Esophagus muscularis mucosa (tissue), 4 donors: ENCODE data around the gene GJA1. TPM values are rescaled to one million over a fixed set of nuclear protein-coding genes. Genes with fewer than 3 reads are reported as not detected.

Experiments
- DNase-seq: peaks from one replicate; pipeline ENCODE4 v3.0.0-alpha.2; 2017; ENCODE audit errors: extremely low spot score
- H3K27ac ChIP-seq, 4 donors: fragments of 200-600 bp; sonication (generic); replicated peaks in 1 of 4; 1 replicate in 3 of 4; 2 replicates in 1 of 4; pipeline ENCODE4 v1.5.1; 2016 to 2019; ENCODE audit warnings: mild to moderate bottlenecking in 1 of 4
- H3K27me3 ChIP-seq, 4 donors: fragments of 200-600 bp; sonication (generic); one replicate each; pipeline versions ENCODE4 v1.5.1 to v1.6.0; 2016 to 2019
- H3K36me3 ChIP-seq, 4 donors: fragments of 200-600 bp; sonication (generic); one replicate each; pipeline ENCODE4 v1.5.1; 2016 to 2019
- H3K4me1 ChIP-seq, 4 donors: fragments of 200-600 bp; sonication (generic); one replicate each; pipeline ENCODE4 v1.5.1; 2016 to 2019
- H3K4me3 ChIP-seq, 4 donors: fragments of 200-600 bp; sonication (generic); 1 replicate in 2 of 4; 2 replicates in 2 of 4; pipeline ENCODE4 v1.5.1; 2016 to 2019; ENCODE audit warnings: mild to moderate bottlenecking in 4 of 4, moderate library complexity in 1 of 4
- H3K9me3 ChIP-seq, 4 donors: fragments of 200-600 bp; sonication (generic); 1 replicate in 3 of 4; 2 replicates in 1 of 4; pipeline ENCODE4 v1.5.1; 2016 to 2019
- EP300 ChIP-seq: sonication (generic); formaldehyde crosslinking; IDR thresholded peaks from one replicate; pipeline ENCODE4 v1.6.1; 2017; ENCODE audit warnings: antibody characterized with exemption
- POLR2A ChIP-seq: fragments of 450-650 bp; IDR thresholded peaks from one replicate; pipeline ENCODE4 v1.6.1; 2017; ENCODE audit warnings: antibody characterized with exemption, moderate library complexity, mild to moderate bottlenecking, low read depth
- POLR2AphosphoS5 ChIP-seq, 2 donors: sonication (generic); formaldehyde crosslinking; IDR thresholded peaks; one replicate each; pipeline ENCODE4 v1.6.1; 2017; ENCODE audit warnings: antibody characterized with exemption in 2 of 2
- WGBS: methylation state at CpG from one replicate; pipeline ENCODE4 v1.1.5; 2018; 5-methylcytosine and 5-hydroxymethylcytosine counted together
- intact Hi-C: fragments of 100-400 bp; cut with DNase I; formaldehyde crosslinking; loops from one replicate; pipeline ENCODE4 v1.15.1; 2023
- total RNA-seq, 4 donors: library from RNA; depleted of rRNA; stranded (reverse); fragments of >200 nt; gene quantifications; one replicate each; pipeline versions ENCODE4 v1.1.0 to v1.2.1, GENCODE V29; 2016
- TF ChIP-seq, protein P1 (sequence below), 3 experiments: fragments of 200-600 bp in 2 of 3; fragments of 450-650 bp in 1 of 3; sonication (generic) in 2 of 3; IDR thresholded peaks; one replicate each; pipeline ENCODE4 v1.5.1; 2017 to 2019; ENCODE audit warnings: antibody characterized with exemption in 3 of 3, mild to moderate bottlenecking in 2 of 3, moderate library complexity in 1 of 3

Gene GJA1
- total RNA-seq, 4 donors from 2014 or later: 240 to 502 (median 375) TPM

DNA sequence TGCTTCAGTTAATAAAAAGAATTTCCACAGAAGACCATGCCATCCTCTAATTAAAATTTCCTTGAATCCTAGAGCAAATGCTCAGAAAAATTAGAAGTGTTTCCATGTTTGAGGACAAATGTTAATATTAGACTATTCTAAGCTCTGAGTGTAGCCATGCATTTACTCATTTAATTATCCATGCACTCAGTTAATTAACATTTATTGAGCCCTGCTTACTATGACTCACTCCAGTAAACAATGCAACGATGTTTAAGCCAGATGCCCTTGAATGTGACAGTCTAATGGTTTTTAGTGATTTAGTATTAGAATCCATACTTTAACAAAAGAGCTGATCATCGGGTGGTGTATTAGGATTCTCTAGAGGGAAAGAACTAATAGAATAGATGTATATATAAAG lies 37.3 kb upstream of the GJA1 start:
- no peak for TF ChIP-seq POLR2A
- TF ChIP-seq, protein P1, sequence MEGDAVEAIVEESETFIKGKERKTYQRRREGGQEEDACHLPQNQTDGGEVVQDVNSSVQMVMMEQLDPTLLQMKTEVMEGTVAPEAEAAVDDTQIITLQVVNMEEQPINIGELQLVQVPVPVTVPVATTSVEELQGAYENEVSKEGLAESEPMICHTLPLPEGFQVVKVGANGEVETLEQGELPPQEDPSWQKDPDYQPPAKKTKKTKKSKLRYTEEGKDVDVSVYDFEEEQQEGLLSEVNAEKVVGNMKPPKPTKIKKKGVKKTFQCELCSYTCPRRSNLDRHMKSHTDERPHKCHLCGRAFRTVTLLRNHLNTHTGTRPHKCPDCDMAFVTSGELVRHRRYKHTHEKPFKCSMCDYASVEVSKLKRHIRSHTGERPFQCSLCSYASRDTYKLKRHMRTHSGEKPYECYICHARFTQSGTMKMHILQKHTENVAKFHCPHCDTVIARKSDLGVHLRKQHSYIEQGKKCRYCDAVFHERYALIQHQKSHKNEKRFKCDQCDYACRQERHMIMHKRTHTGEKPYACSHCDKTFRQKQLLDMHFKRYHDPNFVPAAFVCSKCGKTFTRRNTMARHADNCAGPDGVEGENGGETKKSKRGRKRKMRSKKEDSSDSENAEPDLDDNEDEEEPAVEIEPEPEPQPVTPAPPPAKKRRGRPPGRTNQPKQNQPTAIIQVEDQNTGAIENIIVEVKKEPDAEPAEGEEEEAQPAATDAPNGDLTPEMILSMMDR (IDR thresholded peaks at IDR 0.05): no peak
- no peak for TF ChIP-seq POLR2AphosphoS5 (IDR thresholded peaks at IDR 0.05)
- no peak for TF ChIP-seq EP300
- no peak overlapping the region for H3K27ac ChIP-seq
- intact Hi-C loops: no loop called here
- no peaks in the 10 kb centered on the region for H3K4me1 ChIP-seq
- H3K4me3 ChIP-seq: no peak overlapping the region
- no peak for DNase-seq
- H3K27me3 ChIP-seq: no peaks in the 10 kb centered on the region
- WGBS: 83% methylated on average over 2 of the region's 2 CpGs
- no peaks in the 10 kb centered on the region for H3K9me3 ChIP-seq
- H3K36me3 ChIP-seq: no peaks in the 10 kb centered on the region

DNA sequence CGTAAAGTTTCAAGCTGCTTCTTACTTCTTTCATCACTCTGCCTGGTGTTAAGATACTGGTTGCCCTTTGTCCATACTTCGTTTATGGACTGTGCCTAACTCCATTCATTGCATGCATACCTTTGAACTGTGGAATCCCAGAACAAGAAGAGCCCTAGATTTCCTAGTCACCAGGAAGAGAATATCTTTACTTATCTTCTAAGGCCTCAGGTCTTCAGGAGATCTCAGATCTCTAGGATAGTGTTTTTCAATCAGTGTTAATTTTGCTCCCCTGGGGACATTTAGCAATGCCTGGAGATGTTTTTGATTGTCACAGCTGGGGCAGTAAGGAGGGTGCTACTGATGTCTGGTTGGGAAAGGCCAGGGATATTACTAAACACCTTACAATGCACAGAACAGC lies 35.5 kb upstream of the GJA1 start:
- intact Hi-C loops: no loop called here
- H3K9me3 ChIP-seq: no peaks in the 10 kb centered on the region
- no peaks in the 10 kb centered on the region for H3K36me3 ChIP-seq
- 89% methylated on average over 2 of the region's 2 CpGs for WGBS
- no peak for DNase-seq
- TF ChIP-seq, protein P1 (IDR thresholded peaks at IDR 0.05): no peak
- TF ChIP-seq POLR2AphosphoS5 (IDR thresholded peaks at IDR 0.05) (no peak), EP300 (no peak), POLR2A (no peak)
- no peak overlapping the region for H3K4me3 ChIP-seq
- H3K4me1 ChIP-seq: no peaks in the 10 kb centered on the region
- no peak overlapping the region for H3K27ac ChIP-seq
- H3K27me3 ChIP-seq: no peaks in the 10 kb centered on the region

DNA sequence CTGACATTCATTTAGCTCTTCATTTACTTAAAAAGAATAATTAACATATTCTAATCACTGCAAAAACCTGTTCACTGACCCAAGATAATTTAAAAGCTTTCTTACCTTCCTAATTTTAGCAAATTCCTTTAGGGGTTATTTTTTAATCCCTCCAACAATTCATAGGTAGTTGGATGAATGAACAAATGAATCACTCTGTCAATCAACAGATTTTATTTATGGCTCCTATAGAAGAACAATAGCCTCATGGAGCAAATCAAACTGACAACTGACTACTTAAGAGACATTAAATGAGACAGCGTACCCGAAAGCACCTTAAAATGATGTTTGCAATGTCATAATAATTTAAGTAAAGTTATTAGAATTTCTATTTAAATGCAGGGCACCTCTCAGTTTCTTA lies 31.5 kb upstream of the GJA1 start:
- Histone ChIP-seq H3K27ac (no peak overlapping the region), H3K4me1 (no peaks in the 10 kb centered on the region), H3K36me3 (no peaks in the 10 kb centered on the region), H3K4me3 (no peak overlapping the region), H3K27me3 (no peaks in the 10 kb centered on the region), H3K9me3 (no peaks in the 10 kb centered on the region)
- DNase-seq: no peak
- TF ChIP-seq, protein P1 (IDR thresholded peaks at IDR 0.05): no peak
- TF ChIP-seq EP300 (no peak), POLR2AphosphoS5 (IDR thresholded peaks at IDR 0.05) (no peak), POLR2A (no peak)
- WGBS: 84% methylated on average over 2 of the region's 2 CpGs
- intact Hi-C loops: no loop called here

DNA sequence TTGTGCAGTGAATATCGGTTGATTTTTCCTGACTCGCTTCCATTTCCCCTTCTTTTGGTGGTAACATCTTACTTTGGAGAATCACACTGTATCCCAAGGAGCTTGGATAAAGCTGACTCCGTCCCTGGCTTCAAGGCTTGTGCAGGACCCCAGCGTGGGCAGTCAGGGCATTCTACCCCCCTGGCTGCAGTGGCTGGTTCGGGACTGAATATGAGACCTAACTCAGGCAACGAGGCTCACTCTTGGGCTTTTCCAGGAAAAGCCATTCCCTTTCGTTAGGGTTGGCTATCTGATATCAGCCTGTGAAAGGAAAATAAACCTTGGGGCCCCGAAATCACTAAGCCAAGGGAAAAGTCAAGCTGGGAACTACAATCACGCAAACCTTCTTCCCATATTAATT lies 30.1 kb upstream of the GJA1 start:
- intact Hi-C loops: no loop called here
- DNase-seq: no peak
- H3K4me3 ChIP-seq: no peak overlapping the region
- no peak overlapping the region for H3K27ac ChIP-seq
- WGBS: 73% methylated on average over 9 of the region's 9 CpGs
- H3K9me3 ChIP-seq: no peaks in the 10 kb centered on the region
- TF ChIP-seq, protein P1 (IDR thresholded peaks at IDR 0.05): no peak
- TF ChIP-seq POLR2A (no peak), EP300 (no peak), POLR2AphosphoS5 (IDR thresholded peaks at IDR 0.05) (no peak)
- no peaks in the 10 kb centered on the region for H3K4me1 ChIP-seq
- H3K27me3 ChIP-seq: no peaks in the 10 kb centered on the region
- H3K36me3 ChIP-seq: no peaks in the 10 kb centered on the region

DNA sequence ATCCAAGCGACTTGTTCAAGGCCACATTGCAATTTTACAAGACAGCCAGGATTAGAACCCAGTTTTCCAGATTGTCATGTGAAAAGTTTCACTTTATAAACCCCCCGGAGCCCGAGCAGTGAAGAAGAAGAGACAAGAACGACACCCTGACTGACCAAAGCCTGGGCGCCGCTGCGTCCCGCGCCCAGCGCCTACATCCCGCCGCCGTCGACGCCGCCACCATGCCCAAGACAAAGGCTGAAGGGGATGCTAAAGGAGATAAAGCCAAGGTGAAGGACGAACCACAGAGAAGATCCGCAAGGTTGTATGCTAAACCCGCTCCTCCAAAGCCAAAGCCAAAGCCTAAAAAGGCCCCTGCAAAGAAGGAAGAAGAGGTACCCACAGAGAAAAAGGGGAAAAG lies 27.1 kb upstream of the GJA1 start:
- intact Hi-C loops: no loop called here

More for the DNA sequence above, 27.1 kb upstream of the GJA1 start:
- Histone ChIP-seq H3K36me3 (no peaks in the 10 kb centered on the region), H3K27me3 (no peaks in the 10 kb centered on the region), H3K27ac (no peak overlapping the region), H3K9me3 (no peaks in the 10 kb centered on the region), H3K4me1 (peaks cover 0 to 2% (median 1%) of the 10 kb centered on the region in 4 donors), H3K4me3 (no peak overlapping the region)
- TF ChIP-seq, protein P1 (IDR thresholded peaks at IDR 0.05): no peak
- TF ChIP-seq POLR2AphosphoS5 (IDR thresholded peaks at IDR 0.05) (no peak), POLR2A (no peak), EP300 (no peak)
- DNase-seq: no peak
- 98% methylated on average over 19 of the region's 19 CpGs for WGBS
